Tibial artery (tissue), 4 donors: ENCODE results near the gene AGAP1.

Experiments
- DNase-seq, 2 donors: peaks; one replicate each; pipeline ENCODE4 v3.0.0-alpha.2; 2019
- H3K27ac ChIP-seq, 2 donors: fragments of 200-600 bp; sonication (generic) in 1 of 2; 1 replicate in 1 of 2; 2 replicates in 1 of 2; pipeline ENCODE4 v1.5.1; 2018 to 2019; ENCODE audit warnings: mild to moderate bottlenecking in 1 of 2
- H3K27me3 ChIP-seq, 2 donors: fragments of 200-600 bp; sonication (generic) in 1 of 2; one replicate each; pipeline versions ENCODE4 v1.5.1 to v1.6.0; 2016 to 2019
- H3K36me3 ChIP-seq, 3 donors: fragments of 200-600 bp; sonication (generic) in 2 of 3; one replicate each; pipeline ENCODE4 v1.5.1; 2016 to 2019; ENCODE audit warnings: mild to moderate bottlenecking in 2 of 3
- H3K4me1 ChIP-seq, 4 donors: fragments of 200-600 bp; sonication (generic) in 2 of 4; 1 replicate in 3 of 4; 2 replicates in 1 of 4; pipeline ENCODE4 v1.5.1; 2016 to 2019
- H3K4me3 ChIP-seq, 2 donors: fragments of 200-600 bp; sonication (generic) in 1 of 2; 1 replicate in 1 of 2; 2 replicates in 1 of 2; pipeline ENCODE4 v1.5.1; 2018 to 2019; ENCODE audit warnings: mild to moderate bottlenecking in 2 of 2
- H3K9me3 ChIP-seq, 3 donors: fragments of 200-600 bp; sonication (generic) in 1 of 3; one replicate each; pipeline ENCODE4 v1.5.1; 2016 to 2019
- CTCF ChIP-seq, 2 experiments: fragments of 200-600 bp in 1 of 2; fragments of 450-650 bp in 1 of 2; IDR thresholded peaks; one replicate each; pipeline ENCODE4 v1.5.1; 2017 to 2019; ENCODE audit warnings: antibody characterized with exemption in 2 of 2, mild to moderate bottlenecking in 1 of 2, moderate library complexity in 1 of 2
- intact Hi-C: fragments of 100-400 bp; cut with DNase I; formaldehyde crosslinking; loops from one replicate; pipeline ENCODE4 v1.15.0; 2023; ENCODE audit warnings: low total_unique reads

AGAP1 gene

GRCh38 chr2:235560345-235560744, 66.5 kb downstream of the AGAP1 start:
- no peak for DNase-seq
- H3K9me3 ChIP-seq = no peaks in the 10 kb centered on the region
- H3K36me3 ChIP-seq = no peaks in the 10 kb centered on the region
- H3K27me3 ChIP-seq = no peaks in the 10 kb centered on the region
- intact Hi-C loops = no loop called here
- H3K4me1 ChIP-seq = peaks cover 0 to 22% (median 9%) of the 10 kb centered on the region in 4 donors
- TF ChIP-seq CTCF (IDR thresholded peaks at IDR 0.05) = no peak
- no peak overlapping the region for H3K4me3 ChIP-seq
- no peak overlapping the region for H3K27ac ChIP-seq

- Histone ChIP-seq H3K27ac (no peak overlapping the region), H3K9me3 (no peaks in the 10 kb centered on the region), H3K4me1 (peaks cover 0 to 22% (median 9%) of the 10 kb centered on the region in 4 donors), H3K27me3 (no peaks in the 10 kb centered on the region), H3K36me3 (no peaks in the 10 kb centered on the region), H3K4me3 (no peak overlapping the region)
- intact Hi-C loops = no loop called here
- no peak for DNase-seq
- TF ChIP-seq CTCF (IDR thresholded peaks at IDR 0.05) = no peak
These were observed 67.6 kb downstream of the AGAP1 start for GRCh38 chr2:235561450-235561849.

DNA sequence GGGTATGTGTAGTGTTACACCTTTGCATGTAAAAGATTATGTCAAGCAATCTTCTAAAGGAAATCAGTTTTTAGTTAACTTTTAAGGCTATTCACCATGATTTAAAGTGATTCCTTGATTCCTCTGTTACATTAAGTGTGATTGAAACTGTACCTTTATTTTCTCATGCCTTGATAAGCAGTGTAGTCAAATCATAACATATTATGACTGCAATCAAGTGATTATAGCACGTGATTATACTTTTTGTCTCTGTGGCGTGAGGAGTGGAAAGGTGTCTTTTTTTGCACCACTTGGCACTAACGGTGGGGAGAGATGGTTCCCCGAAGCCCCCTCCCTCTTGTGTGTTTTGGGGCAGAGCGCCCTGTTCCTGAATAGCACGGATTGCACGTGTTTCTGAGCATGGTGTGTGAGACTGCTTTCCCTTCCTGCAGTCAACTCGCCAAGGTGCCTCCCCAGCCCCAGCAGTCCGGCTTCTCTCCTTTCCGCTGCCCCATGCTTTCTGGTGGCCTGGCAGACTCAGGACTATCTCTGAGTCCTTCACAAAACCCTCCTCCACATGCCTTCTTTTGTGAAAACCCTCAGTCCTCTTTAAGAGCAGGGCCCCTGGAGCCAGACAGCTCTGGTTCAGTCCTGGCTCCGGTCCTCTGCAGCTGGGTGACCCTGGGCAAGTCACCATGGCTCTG, 68.4 kb downstream of the AGAP1 start:
- Histone ChIP-seq H3K27me3 (no peaks in the 10 kb centered on the region), H3K9me3 (no peaks in the 10 kb centered on the region), H3K27ac (no peak overlapping the region), H3K4me1 (peaks cover 0 to 22% (median 9%) of the 10 kb centered on the region in 4 donors), H3K36me3 (no peaks in the 10 kb centered on the region), H3K4me3 (no peak overlapping the region)
- TF ChIP-seq CTCF (IDR thresholded peaks at IDR 0.05) = no peak
- intact Hi-C loops = no loop called here
- DNase-seq = no peak

DNA sequence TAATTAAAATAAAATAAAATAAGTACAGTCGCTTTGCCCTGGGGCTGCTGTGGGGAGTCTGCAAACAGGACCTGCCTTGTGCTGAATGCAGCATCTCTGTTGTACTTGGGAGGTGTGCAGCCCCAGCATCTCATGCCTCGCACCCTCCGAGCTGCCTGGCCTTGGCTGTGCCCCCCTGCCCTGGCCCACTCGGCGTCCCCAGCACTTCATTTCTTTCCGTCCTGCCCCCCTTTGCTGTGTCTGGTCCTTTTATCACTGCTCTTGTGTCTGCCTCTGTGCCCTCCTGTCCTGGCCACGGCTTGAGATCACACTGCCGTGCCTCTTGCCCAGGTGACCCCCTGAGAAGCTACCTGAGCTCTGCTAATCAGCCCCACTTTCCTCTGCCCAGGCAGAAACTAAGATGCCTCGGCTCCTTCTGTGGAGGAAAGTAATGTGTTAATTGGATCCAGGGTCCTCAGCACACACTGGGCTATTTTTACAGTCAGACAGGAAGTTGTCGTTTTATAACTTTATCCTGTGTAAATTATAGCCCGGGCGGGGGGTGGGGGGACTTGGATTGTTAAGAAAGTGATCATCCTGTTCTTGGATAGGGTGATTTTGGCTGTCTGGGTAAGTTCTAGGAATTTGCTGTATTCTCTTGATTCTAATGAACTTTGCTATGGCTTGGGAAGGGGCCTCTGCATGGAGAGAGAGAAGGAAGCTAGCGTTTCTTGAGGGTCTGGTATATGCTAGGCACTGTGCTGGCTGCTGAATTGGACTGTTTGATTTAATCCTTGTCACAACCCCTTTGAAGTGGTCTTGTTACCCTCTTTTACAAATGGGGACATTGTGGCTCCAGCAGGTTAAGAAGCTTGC, 69.4 kb downstream of the AGAP1 start:
- Histone ChIP-seq H3K27ac (no peak overlapping the region), H3K27me3 (no peaks in the 10 kb centered on the region), H3K4me3 (no peak overlapping the region), H3K9me3 (peaks cover 0 to 3% (median 2%) of the 10 kb centered on the region in 3 donors), H3K36me3 (no peaks in the 10 kb centered on the region), H3K4me1 (peaks cover 0 to 22% (median 9%) of the 10 kb centered on the region in 4 donors)
- no peak for TF ChIP-seq CTCF (IDR thresholded peaks at IDR 0.05)
- intact Hi-C loops = no loop called here
- DNase-seq = no peak

DNA sequence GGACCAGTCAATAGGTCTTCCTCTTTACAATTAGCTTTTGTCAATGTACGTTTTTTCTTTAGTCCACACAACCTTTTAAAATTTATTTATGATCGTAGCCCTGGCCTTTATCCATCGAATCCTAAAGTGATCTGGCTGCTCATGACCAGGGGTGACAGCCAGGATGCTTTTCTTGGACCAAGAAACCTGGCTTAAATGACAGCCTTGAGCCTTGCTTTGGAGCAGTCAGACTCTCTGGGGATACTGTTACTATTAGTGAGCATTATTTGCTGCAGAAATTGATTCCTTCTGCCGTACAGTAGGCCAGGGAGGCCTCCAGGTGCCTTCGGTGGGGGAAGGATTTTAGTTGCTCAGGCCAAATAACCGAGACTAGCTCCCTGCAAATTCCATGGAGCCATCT, 70.2 kb downstream of the AGAP1 start:
- Histone ChIP-seq H3K9me3 (peaks cover 0 to 9% (median 7%) of the 10 kb centered on the region in 3 donors), H3K4me3 (no peak overlapping the region), H3K27me3 (no peaks in the 10 kb centered on the region), H3K4me1 (peaks cover 0 to 22% (median 9%) of the 10 kb centered on the region in 4 donors), H3K36me3 (no peaks in the 10 kb centered on the region), H3K27ac (no peak overlapping the region)
- TF ChIP-seq CTCF (IDR thresholded peaks at IDR 0.05) = no peak
- intact Hi-C loops = no loop called here
- DNase-seq = no peak
